Colonic mucosa (tissue), 4 donors: ENCODE data around the gene MEIOSIN. TPM values are rescaled to one million over a fixed set of nuclear protein-coding genes. Genes with fewer than 3 reads are reported as not detected.

Experiments
- DNase-seq: peaks from one replicate; pipeline ENCODE4 v3.0.0-alpha.2; 2020
- H3K27ac ChIP-seq: fragments of 200-600 bp; one replicate; pipeline ENCODE4 v1.8.0; 2021
- H3K27me3 ChIP-seq: fragments of 200-600 bp; one replicate; pipeline ENCODE4 v1.8.0; 2021
- H3K36me3 ChIP-seq: fragments of 200-600 bp; one replicate; pipeline ENCODE4 v1.8.0; 2021
- H3K4me1 ChIP-seq: fragments of 200-600 bp; one replicate; pipeline ENCODE4 v1.8.0; 2021; ENCODE audit warnings: mild to moderate bottlenecking
- H3K4me3 ChIP-seq: fragments of 200-600 bp; one replicate; pipeline ENCODE4 v1.8.0; 2021
- H3K9ac ChIP-seq, 2 donors: one replicate each; pipeline ENCODE4 v1.7.0; 2013; ENCODE audit warnings: control low read depth in 2 of 2, low read depth in 2 of 2, low read length in 2 of 2
- H3K9me3 ChIP-seq: fragments of 200-600 bp; one replicate; pipeline ENCODE4 v1.8.0; 2021
- CTCF ChIP-seq: fragments of 200-600 bp; IDR thresholded peaks from one replicate; pipeline ENCODE4 v1.8.0; 2022; ENCODE audit warnings: antibody characterized with exemption, mild to moderate bottlenecking
- intact Hi-C: fragments of 100-400 bp; cut with DNase I; formaldehyde crosslinking; loops from one replicate; pipeline ENCODE4 v1.14.1; 2022
- total RNA-seq, 2 donors: library from RNA; stranded (reverse); fragmentation: NEBNext Ultra II Directional in 1 of 2; extraction: Animal tissue kit (Norgen Biotek cat#: 25700) in 1 of 2; gene quantifications; one replicate each; pipeline ENCODE4 v1.2.1, GENCODE V29; 2021
- donor health status: healthy.
- donor health status: DM: no; HTN: no; CAD: no.
- donor health status: DM: no; HTN: no; CAD: no.

The MEIOSIN gene
- total RNA-seq, 2 donors from 2014 or later: not detected

GRCh38 chr19:45693106-45693788, 40.0 kb upstream of the MEIOSIN start:
- Histone ChIP-seq H3K9ac (peak overlapping the region; percentile 82 to 97), H3K9me3 (no peaks in the 10 kb centered on the region), H3K27ac (peak overlapping the region; percentile 93), H3K27me3 (no peaks in the 10 kb centered on the region), H3K4me1 (peaks cover 4% of the 10 kb centered on the region), H3K36me3 (no peaks in the 10 kb centered on the region), H3K4me3 (peak overlapping the region; percentile 97)
- intact Hi-C loops: loop anchor here (5.0 kb wide), 1 partner anchor 74 kb away; the partner anchor contains the start of gene SIX5
- DNase-seq: peak; percentile 90
- TF ChIP-seq CTCF: peak; percentile 92

DNA sequence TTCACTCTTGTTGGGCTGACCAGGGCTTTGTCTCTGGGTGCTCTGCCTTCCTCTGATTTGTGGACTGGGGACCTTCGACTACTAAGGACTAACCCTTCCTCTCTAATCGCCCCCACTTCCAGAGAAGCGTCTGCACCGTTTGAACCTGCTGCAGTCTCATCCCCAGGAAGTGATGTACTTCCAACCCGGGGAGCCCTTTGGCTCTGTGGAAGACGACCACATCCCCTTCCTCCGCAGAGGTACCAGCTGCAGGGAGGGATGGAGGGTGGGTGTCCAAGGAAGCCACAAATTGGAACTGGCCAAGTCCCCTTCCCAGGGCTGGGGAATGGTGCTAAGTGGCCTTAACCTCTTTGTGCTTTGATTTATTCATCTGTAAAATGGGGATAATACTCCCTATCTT, 31.6 kb upstream of the MEIOSIN start:
- no peak for DNase-seq
- Histone ChIP-seq H3K27ac (no peak overlapping the region), H3K4me1 (no peaks in the 10 kb centered on the region), H3K27me3 (no peaks in the 10 kb centered on the region), H3K36me3 (no peaks in the 10 kb centered on the region), H3K4me3 (no peak overlapping the region), H3K9ac (no peak overlapping the region), H3K9me3 (no peaks in the 10 kb centered on the region)
- intact Hi-C loops: no loop called here
- TF ChIP-seq CTCF: no peak

GRCh38 chr19:45705115-45705514, 28.1 kb upstream of the MEIOSIN start:
- Histone ChIP-seq H3K9me3 (no peaks in the 10 kb centered on the region), H3K27ac (no peak overlapping the region), H3K4me3 (no peak overlapping the region), H3K27me3 (no peaks in the 10 kb centered on the region), H3K36me3 (no peaks in the 10 kb centered on the region), H3K9ac (no peak overlapping the region), H3K4me1 (no peaks in the 10 kb centered on the region)
- DNase-seq: no peak
- intact Hi-C loops: no loop called here
- no peak for TF ChIP-seq CTCF

DNA sequence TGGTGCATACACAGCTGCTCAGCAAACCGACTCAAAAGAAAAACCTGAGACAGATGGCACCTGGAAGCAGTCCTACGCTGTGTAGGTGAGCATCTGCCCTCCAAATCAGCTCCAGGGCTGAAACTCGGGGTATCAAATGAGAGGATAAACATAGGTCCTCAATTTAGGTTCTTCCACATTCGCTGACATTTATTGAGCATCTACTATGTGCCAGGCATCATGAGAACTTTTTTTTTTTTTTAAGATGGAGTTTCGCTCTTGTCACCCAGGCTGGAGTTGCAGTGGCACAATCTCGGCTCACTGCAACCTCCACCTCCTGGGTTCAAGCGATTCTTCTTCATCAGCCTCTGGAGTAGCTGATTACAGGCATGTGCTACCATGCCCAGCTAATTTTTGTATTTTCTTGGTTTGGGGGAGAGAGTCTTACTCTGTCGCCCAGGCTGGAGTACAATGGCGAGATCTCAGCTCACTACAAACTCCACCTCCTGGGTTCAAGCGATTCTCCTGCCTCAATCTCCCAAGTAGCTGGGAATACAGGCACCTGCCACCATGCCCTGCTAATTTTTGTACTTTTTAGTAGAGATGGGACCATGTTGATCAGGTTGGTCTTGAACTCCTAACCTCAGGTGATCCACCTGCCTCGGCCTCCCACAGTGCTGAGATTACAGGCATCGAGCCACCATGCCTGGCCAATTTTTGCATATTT, 27.4 kb upstream of the MEIOSIN start:
- no peaks in the 10 kb centered on the region for H3K36me3 ChIP-seq
- no peak for DNase-seq
- no peak overlapping the region for H3K9ac ChIP-seq
- H3K27me3 ChIP-seq: no peaks in the 10 kb centered on the region
- no peaks in the 10 kb centered on the region for H3K4me1 ChIP-seq
- H3K4me3 ChIP-seq: no peak overlapping the region
- H3K27ac ChIP-seq: no peak overlapping the region
- no peak for TF ChIP-seq CTCF
- no peaks in the 10 kb centered on the region for H3K9me3 ChIP-seq
- intact Hi-C loops: no loop called here

DNA sequence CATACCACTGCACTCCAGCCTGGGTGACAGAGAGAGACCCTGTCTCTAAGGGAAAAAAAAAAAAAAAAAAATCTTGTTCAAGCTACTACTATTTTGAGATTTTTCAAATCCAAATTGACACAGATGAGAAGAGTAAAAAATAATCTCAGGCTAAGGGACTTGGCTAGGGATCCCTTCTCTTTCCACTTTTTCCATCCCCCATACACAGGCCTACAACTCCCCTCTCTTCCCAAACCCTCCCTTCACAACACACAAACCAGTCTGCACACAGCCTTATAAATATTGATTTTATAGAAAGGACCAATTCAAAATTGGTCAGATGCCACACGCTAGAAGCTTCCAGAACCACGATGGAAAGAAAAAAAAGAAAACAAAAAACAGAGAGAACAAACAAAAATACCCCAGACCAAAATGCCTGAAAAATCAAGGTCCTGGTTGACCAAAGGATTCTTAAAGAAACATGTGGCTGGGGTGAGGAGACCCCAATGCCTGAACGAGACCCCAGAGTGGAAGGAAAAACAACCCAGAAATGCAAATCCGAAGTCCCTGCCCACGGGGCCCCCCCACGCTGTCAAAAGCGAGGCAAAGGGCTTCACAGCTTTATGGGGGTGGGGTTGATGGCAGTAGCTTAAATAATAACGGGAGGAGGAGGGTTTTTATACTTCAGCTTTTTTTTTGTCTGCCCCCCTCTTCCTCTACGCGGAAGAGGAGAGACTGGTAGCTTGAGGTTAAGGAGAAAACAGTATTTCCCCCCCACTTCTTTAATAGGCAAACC, 22.7 kb upstream of the MEIOSIN start:
- TF ChIP-seq CTCF: no peak
- H3K9me3 ChIP-seq: no peaks in the 10 kb centered on the region
- intact Hi-C loops: no loop called here
- no peaks in the 10 kb centered on the region for H3K27me3 ChIP-seq
- H3K27ac ChIP-seq: no peak overlapping the region
- no peak for DNase-seq
- no peaks in the 10 kb centered on the region for H3K36me3 ChIP-seq
- H3K4me3 ChIP-seq: no peak overlapping the region
- no peak overlapping the region for H3K9ac ChIP-seq
- H3K4me1 ChIP-seq: no peaks in the 10 kb centered on the region
